Measurements from ENCODE around the gene EMC9. TPM values are rescaled to one million over a fixed set of nuclear protein-coding genes. Genes with fewer than 3 reads are reported as not detected.

The EMC9 gene
- total and polyA plus RNA-seq, 2 donors (not counting 1 experiment from before 2014, with no cell fraction given), result 24.7 to 25.9 TPM

GRCh38 chr14:24182110-24182882 lies 40.9 kb upstream of the EMC9 start:
- H3K27me3 ChIP-seq (replicated peaks in 1 of 4; ENCODE audit: control extremely low read depth in 1 of 4, control insufficient read depth in 3 of 4, insufficient read depth in 4 of 4, low read length in 3 of 4), result no peaks in the 10 kb centered on the region
- DNase-seq (no peak), ATAC-seq (ENCODE audit: low read depth) (no peak)
- H3K36me3 ChIP-seq (replicated peaks in 1 of 2; ENCODE audit: control extremely low read depth in 1 of 2, control insufficient read depth in 1 of 2, extremely low read depth in 1 of 2, insufficient read depth in 2 of 2, low read length in 1 of 2), result peaks cover 5 to 81% of the 10 kb centered on the region in 2 experiments
- Mint-ChIP-seq H3K9me3 (ENCODE audit: insufficient read depth) (no peaks in the 10 kb centered on the region), H3K27me3 (no peaks in the 10 kb centered on the region), H3K27ac (no peak overlapping the region), H3K4me1 (peaks cover 14% of the 10 kb centered on the region), H3K4me3 (no peak overlapping the region)
- H3K79me2 ChIP-seq (ENCODE audit: control insufficient read depth, insufficient read depth, low read length), result peaks cover 26% of the 10 kb centered on the region
- ChIA-PET CTCF (no interaction called here), POLR2A (no interaction called here)
- intact Hi-C loops (cut with micrococcal nuclease), result no loop called here
- TF ChIP-seq EZH2 (IDR thresholded peaks at IDR 0.05; ENCODE audit: borderline replicate concordance, insufficient read depth, low read depth, low read length, poor library complexity, severe bottlenecking) (no peak), CTCF (IDR thresholded peaks at IDR 0.05) (no peak)
- 94% methylated on average over 10 of the region's 14 CpGs for WGBS (ENCODE audit: insufficient coverage)
- peaks cover 1 to 2% of the 10 kb centered on the region in 2 donors for H3K4me1 ChIP-seq (ENCODE audit: control insufficient read depth in 2 of 2, insufficient read depth in 2 of 2, low read length in 2 of 2)
- H4K20me1 ChIP-seq (ENCODE audit: control insufficient read depth, insufficient read depth, low read length, poor library complexity, severe bottlenecking), result no peaks in the 10 kb centered on the region
- no peak overlapping the region for H3K4me3 ChIP-seq (ENCODE audit: control extremely low read depth in 1 of 5, extremely low read depth in 1 of 5, insufficient read depth in 1 of 5, low read depth in 2 of 5, low read length in 4 of 5)
- no peak overlapping the region for H3K9ac ChIP-seq (ENCODE audit: low read length)
- no peaks in the 10 kb centered on the region for H3K9me3 ChIP-seq (ENCODE audit: control extremely low read depth in 1 of 3, control insufficient read depth in 2 of 3, insufficient read depth in 1 of 3, low read length in 2 of 3)
- no peak overlapping the region for H3K27ac ChIP-seq (ENCODE audit: low read length in 2 of 2)
- no peak overlapping the region for H3K4me2 ChIP-seq (replicated peaks; ENCODE audit: low read depth, low read length, poor library complexity, severe bottlenecking)
- H2AFZ ChIP-seq (ENCODE audit: insufficient read depth, low read depth, low read length, poor library complexity, severe bottlenecking), result no peak overlapping the region

- ATAC-seq (ENCODE audit: low read depth), result no peak
- CTCF ChIA-PET, result interaction anchor here (0.8 to 1.6 kb wide), 2 partner anchors 16 to 36 kb away, joined by 3 read pairs; partner anchors contain the start of gene PSME2
- peaks cover 5 to 83% of the 10 kb centered on the region in 2 experiments for H3K36me3 ChIP-seq (replicated peaks in 1 of 2; ENCODE audit: control extremely low read depth in 1 of 2, control insufficient read depth in 1 of 2, extremely low read depth in 1 of 2, insufficient read depth in 2 of 2, low read length in 1 of 2)
- H3K9me3 ChIP-seq (ENCODE audit: control extremely low read depth in 1 of 3, control insufficient read depth in 2 of 3, insufficient read depth in 1 of 3, low read length in 2 of 3), result no peaks in the 10 kb centered on the region
- Mint-ChIP-seq H3K9me3 (ENCODE audit: insufficient read depth) (no peaks in the 10 kb centered on the region), H3K4me3 (no peak overlapping the region), H3K27ac (no peak overlapping the region), H3K27me3 (no peaks in the 10 kb centered on the region), H3K4me1 (peaks cover 10% of the 10 kb centered on the region)
- no peaks in the 10 kb centered on the region for H4K20me1 ChIP-seq (ENCODE audit: control insufficient read depth, insufficient read depth, low read length, poor library complexity, severe bottlenecking)
- no peak for TF ChIP-seq EZH2 (IDR thresholded peaks at IDR 0.05; ENCODE audit: borderline replicate concordance, insufficient read depth, low read depth, low read length, poor library complexity, severe bottlenecking)
- no peak for TF ChIP-seq CTCF (IDR thresholded peaks at IDR 0.05)
- H3K4me1 ChIP-seq (ENCODE audit: control insufficient read depth in 2 of 2, insufficient read depth in 2 of 2, low read length in 2 of 2), result no peaks in the 10 kb centered on the region
- POLR2A ChIA-PET, result no interaction called here
- intact Hi-C loops (cut with micrococcal nuclease), result no loop called here
- H3K79me2 ChIP-seq (ENCODE audit: control insufficient read depth, insufficient read depth, low read length), result peaks cover 18% of the 10 kb centered on the region
- no peak for DNase-seq
- WGBS (ENCODE audit: insufficient coverage), result 93% methylated on average over 19 of the region's 19 CpGs
- no peak overlapping the region for H3K4me3 ChIP-seq (ENCODE audit: control extremely low read depth in 1 of 5, extremely low read depth in 1 of 5, insufficient read depth in 1 of 5, low read depth in 2 of 5, low read length in 4 of 5)
- no peak overlapping the region for H3K4me2 ChIP-seq (replicated peaks; ENCODE audit: low read depth, low read length, poor library complexity, severe bottlenecking)
- no peak overlapping the region for H2AFZ ChIP-seq (ENCODE audit: insufficient read depth, low read depth, low read length, poor library complexity, severe bottlenecking)
- H3K9ac ChIP-seq (ENCODE audit: low read length), result no peak overlapping the region
- H3K27me3 ChIP-seq (replicated peaks in 1 of 4; ENCODE audit: control extremely low read depth in 1 of 4, control insufficient read depth in 3 of 4, insufficient read depth in 4 of 4, low read length in 3 of 4), result no peaks in the 10 kb centered on the region
- no peak overlapping the region for H3K27ac ChIP-seq (ENCODE audit: low read length in 2 of 2)
Measured at GRCh38 chr14:24181371-24182077, 40.1 kb upstream of the EMC9 start.
